ENCODE measurements around the gene SLC25A30. TPM values are rescaled to one million over a fixed set of nuclear protein-coding genes. Genes with fewer than 3 reads are reported as not detected.

SLC25A30 gene
- total and polyA plus RNA-seq, 9 of the 15 experiments (the other 6 are each of a cell fraction or from before 2014, with no cell fraction given), result 1.1 to 11.1 (median 5.6) TPM

GRCh38 chr13:45436953-45437352 is 18.8 kb upstream of the SLC25A30 start:
- Histone ChIP-seq H3K9ac (ENCODE audit: insufficient read depth in 1 of 2, low read depth in 2 of 2, low read length in 2 of 2) (no peak overlapping the region), H2AFZ (ENCODE audit: low read depth, low read length) (no peak overlapping the region), H3K27me3 (ENCODE audit: control insufficient read depth in 2 of 2, insufficient read depth in 2 of 2, low read length in 2 of 2) (no peaks in the 10 kb centered on the region), H3K9me3 (replicated peaks; ENCODE audit: control insufficient read depth, insufficient read depth, low read depth, low read length) (no peaks in the 10 kb centered on the region), H4K20me1 (replicated peaks; ENCODE audit: control insufficient read depth, insufficient read depth, low read length) (no peaks in the 10 kb centered on the region), H3K27ac (ENCODE audit: extremely low read depth, low read depth, low read length) (no peak overlapping the region), H3K79me2 (ENCODE audit: control insufficient read depth, insufficient read depth, low read length) (no peaks in the 10 kb centered on the region), H3K4me2 (ENCODE audit: insufficient read depth, low read length) (no peak overlapping the region), H3K36me3 (ENCODE audit: control insufficient read depth, insufficient read depth, low read length) (no peaks in the 10 kb centered on the region), H3K4me1 (replicated peaks in 1 of 2; ENCODE audit: control insufficient read depth in 2 of 2, insufficient read depth in 2 of 2, low read length in 2 of 2) (peaks cover 0 to 7% of the 10 kb centered on the region in 2 experiments; a peak in 1 of 5 replicates), H3K9me1 (ENCODE audit: control insufficient read depth, insufficient read depth, low read length) (no peaks in the 10 kb centered on the region), H3K4me3 (no peak overlapping the region)
- POLR2A ChIA-PET, result no interaction called here
- 34% methylated on average over 3 of the region's 4 CpGs for WGBS (ENCODE audit: insufficient coverage, low coverage, missing lambda C conversion rate)
- no TSS peak for BruUV-seq (replicated peaks)
- CTCF ChIA-PET (ENCODE audit: low intra/inter-chr PET ratio), result no interaction called here
- in situ Hi-C loops (cut with MboI) (no loop called here), intact Hi-C loops (cut with micrococcal nuclease) (no loop called here)
- ATAC-seq (no peak), DNase-seq (ENCODE audit: extremely low read depth in 1 of 4, low spot score in 3 of 4) (no peak), FAIRE-seq (no peak)
- TF ChIP-seq SREBF2 (CRISPR knock-in tag; IDR thresholded peaks at IDR 0.05) (no peak), ZNF316 (IDR thresholded peaks at IDR 0.05) (0 out of 2 replicates have a peak, but pooled peaks have one; percentile 13)

GRCh38 chr13:45436332-45436731 is 18.2 kb upstream of the SLC25A30 start:
- no peak for ATAC-seq
- intact Hi-C loops (cut with micrococcal nuclease), result no loop called here
- 47% methylated on average over 9 of the region's 9 CpGs for WGBS (ENCODE audit: insufficient coverage, low coverage, missing lambda C conversion rate)

More at GRCh38 chr13:45436332-45436731, 18.2 kb upstream of the SLC25A30 start:
- TF ChIP-seq POLR2B (IDR thresholded peaks at IDR 0.05; ENCODE audit: low read depth, partially characterized antibody) (no peak), RFX5 (IDR thresholded peaks at IDR 0.05; ENCODE audit: low read depth, low read length) (no peak), POLR2AphosphoS2 (IDR thresholded peaks at IDR 0.05; ENCODE audit: low read length) (no peak), CREM (IDR thresholded peaks at IDR 0.05; ENCODE audit: low read depth) (no peak), ZSCAN29 (IDR thresholded peaks at IDR 0.05) (no peak), ETV1 (tag; conservative IDR thresholded peaks at IDR 0.05; ENCODE audit: low read depth) (no peak)
- H3K4me1 ChIP-seq (replicated peaks in 1 of 2; ENCODE audit: control insufficient read depth in 2 of 2, insufficient read depth in 2 of 2, low read length in 2 of 2), result peaks cover 0 to 7% of the 10 kb centered on the region in 2 experiments; a peak in 1 of 5 replicates
- no peak overlapping the region for H3K9ac ChIP-seq (ENCODE audit: insufficient read depth in 1 of 2, low read depth in 2 of 2, low read length in 2 of 2)
- H2AFZ ChIP-seq (ENCODE audit: low read depth, low read length), result no peak overlapping the region
- in situ Hi-C loops (cut with MboI), result no loop called here
- H3K79me2 ChIP-seq (ENCODE audit: control insufficient read depth, insufficient read depth, low read length), result no peaks in the 10 kb centered on the region
- no peaks in the 10 kb centered on the region for H3K27me3 ChIP-seq (ENCODE audit: control insufficient read depth in 2 of 2, insufficient read depth in 2 of 2, low read length in 2 of 2)
- FAIRE-seq (no peak), DNase-seq (ENCODE audit: extremely low read depth in 1 of 4, low spot score in 3 of 4) (no peak)
- H3K27ac ChIP-seq (ENCODE audit: extremely low read depth, low read depth, low read length), result no peak overlapping the region
- no peaks in the 10 kb centered on the region for H4K20me1 ChIP-seq (replicated peaks; ENCODE audit: control insufficient read depth, insufficient read depth, low read length)
- no peaks in the 10 kb centered on the region for H3K9me1 ChIP-seq (ENCODE audit: control insufficient read depth, insufficient read depth, low read length)
- BruUV-seq (replicated peaks), result no TSS peak
- H3K36me3 ChIP-seq (ENCODE audit: control insufficient read depth, insufficient read depth, low read length), result no peaks in the 10 kb centered on the region
- ChIA-PET POLR2A (no interaction called here), CTCF (ENCODE audit: low intra/inter-chr PET ratio) (no interaction called here)
- no peak overlapping the region for H3K4me3 ChIP-seq
- no peaks in the 10 kb centered on the region for H3K9me3 ChIP-seq (replicated peaks; ENCODE audit: control insufficient read depth, insufficient read depth, low read depth, low read length)
- H3K4me2 ChIP-seq (ENCODE audit: insufficient read depth, low read length), result no peak overlapping the region

Data from K562 (cell line).